ENCODE results near the gene GAD1.
A peak's percentile ranks its signal among the peaks of the same experiment; 100 is the strongest.

The GAD1 gene

DNA sequence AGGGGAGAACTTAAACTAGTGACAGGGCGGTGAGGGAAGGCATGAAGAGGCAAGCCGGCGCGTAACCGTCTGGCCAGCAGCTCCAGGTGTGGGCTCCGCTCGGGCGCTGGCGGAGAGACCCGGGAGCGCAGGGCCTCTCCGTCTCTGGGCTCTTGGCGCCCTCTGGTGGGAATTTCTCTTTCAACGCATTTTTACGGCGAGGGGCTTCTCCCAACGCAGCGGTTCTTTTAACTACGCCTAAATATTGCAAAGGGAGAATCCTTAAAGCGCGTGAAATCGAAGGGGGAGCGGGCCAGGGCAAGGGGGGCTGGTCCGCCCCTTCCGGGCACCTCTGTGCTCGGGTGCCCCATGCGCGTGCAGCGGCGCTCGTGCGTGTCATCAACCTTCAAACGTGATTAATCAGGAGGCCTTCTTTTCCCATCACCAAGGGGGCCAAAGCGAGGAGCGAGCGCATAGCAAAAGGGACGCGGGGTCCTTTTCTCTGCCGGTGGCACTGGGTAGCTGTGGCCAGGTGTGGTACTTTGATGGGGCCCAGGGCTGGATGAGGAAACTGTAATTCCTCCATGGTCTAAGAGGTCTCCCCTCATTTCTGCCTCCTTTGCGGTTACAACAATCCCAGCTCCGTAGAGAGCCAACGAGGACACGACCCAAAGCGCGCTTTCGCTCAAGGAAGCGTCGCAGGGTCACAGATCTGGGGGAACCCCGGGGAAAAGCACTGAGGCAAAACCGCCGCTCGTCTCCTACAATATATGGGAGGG lies 762 bp upstream of the GAD1 start:
- DNase-seq, result peak; percentile 76
- in situ Hi-C loops (cut with HindIII; ENCODE audit: low pct_ligation_motif_present, low pct_unique_long_range_greater_than_20kb, low sequenced_read_pairs), result loop anchor here (25.0 kb wide), 1 partner anchor 404 kb away; no protein-coding TSS in a partner anchor

GRCh38 chr2:170817093-170818035 lies 677 bp downstream of the GAD1 start:
- in situ Hi-C loops (cut with HindIII; ENCODE audit: low pct_ligation_motif_present, low pct_unique_long_range_greater_than_20kb, low sequenced_read_pairs), result loop anchor here (25.0 kb wide), 1 partner anchor 405 kb away; no protein-coding TSS in a partner anchor
- peak; percentile 55 for DNase-seq

- in situ Hi-C loops (cut with HindIII; ENCODE audit: low pct_ligation_motif_present, low pct_unique_long_range_greater_than_20kb, low sequenced_read_pairs), result loop anchor here (25.0 kb wide), 1 partner anchor 406 kb away; no protein-coding TSS in a partner anchor
- no peak for DNase-seq
These were observed 1.5 kb downstream of the GAD1 start for GRCh38 chr2:170818036-170818751.

- in situ Hi-C loops (cut with HindIII; ENCODE audit: low pct_ligation_motif_present, low pct_unique_long_range_greater_than_20kb, low sequenced_read_pairs), result loop anchor here (25.0 kb wide), 1 partner anchor 407 kb away; no protein-coding TSS in a partner anchor
- DNase-seq, result no peak
These were observed 2.2 kb downstream of the GAD1 start for GRCh38 chr2:170818752-170819470.

- in situ Hi-C loops (cut with HindIII; ENCODE audit: low pct_ligation_motif_present, low pct_unique_long_range_greater_than_20kb, low sequenced_read_pairs), result loop anchor here (25.0 kb wide), 1 partner anchor 408 kb away; no protein-coding TSS in a partner anchor
- no peak for DNase-seq
These were observed 3.3 kb downstream of the GAD1 start for GRCh38 chr2:170819680-170820664.

GRCh38 chr2:170820757-170821530 lies 4.3 kb downstream of the GAD1 start:
- in situ Hi-C loops (cut with HindIII; ENCODE audit: low pct_ligation_motif_present, low pct_unique_long_range_greater_than_20kb, low sequenced_read_pairs), result loop anchor here (25.0 kb wide), 1 partner anchor 409 kb away; no protein-coding TSS in a partner anchor
- no peak for DNase-seq

DNA sequence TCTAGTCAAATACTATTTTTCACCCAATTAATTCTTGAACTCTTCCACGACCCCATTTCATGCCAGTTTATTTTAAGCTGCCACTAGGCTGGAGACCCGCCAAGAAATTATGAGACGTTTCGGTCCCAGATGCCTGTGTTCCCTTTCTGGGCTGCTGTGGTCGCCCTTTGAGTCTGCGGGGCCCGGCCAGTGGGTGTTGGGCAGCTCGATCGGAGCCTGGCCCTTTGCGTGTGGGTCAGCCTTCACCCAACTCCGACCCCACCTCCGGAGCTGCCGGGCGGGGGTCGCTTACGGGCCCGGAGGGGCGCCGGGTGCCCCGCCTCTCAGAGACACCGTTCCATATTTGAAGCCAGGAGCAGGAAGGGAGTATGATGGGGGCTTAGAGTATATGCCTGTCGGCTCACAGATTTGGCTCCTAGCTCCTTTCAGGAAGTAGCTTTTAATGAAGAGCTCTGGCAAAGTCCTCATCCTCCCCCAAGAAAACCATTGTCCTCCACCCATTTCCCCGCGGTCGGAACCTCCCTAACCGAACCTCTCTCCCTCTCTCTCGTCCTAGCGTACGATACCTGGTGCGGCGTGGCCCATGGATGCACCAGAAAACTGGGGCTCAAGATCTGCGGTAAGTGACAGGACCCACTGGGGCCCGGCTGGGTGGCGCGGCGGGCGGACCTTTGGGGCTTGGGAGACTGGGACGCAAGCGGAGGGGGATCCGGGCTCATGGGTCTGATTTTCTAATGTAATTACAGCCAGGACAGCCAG lies 5.0 kb downstream of the GAD1 start:
- in situ Hi-C loops (cut with HindIII; ENCODE audit: low pct_ligation_motif_present, low pct_unique_long_range_greater_than_20kb, low sequenced_read_pairs), result loop anchor here (25.0 kb wide), 1 partner anchor 409 kb away; no protein-coding TSS in a partner anchor

DNA sequence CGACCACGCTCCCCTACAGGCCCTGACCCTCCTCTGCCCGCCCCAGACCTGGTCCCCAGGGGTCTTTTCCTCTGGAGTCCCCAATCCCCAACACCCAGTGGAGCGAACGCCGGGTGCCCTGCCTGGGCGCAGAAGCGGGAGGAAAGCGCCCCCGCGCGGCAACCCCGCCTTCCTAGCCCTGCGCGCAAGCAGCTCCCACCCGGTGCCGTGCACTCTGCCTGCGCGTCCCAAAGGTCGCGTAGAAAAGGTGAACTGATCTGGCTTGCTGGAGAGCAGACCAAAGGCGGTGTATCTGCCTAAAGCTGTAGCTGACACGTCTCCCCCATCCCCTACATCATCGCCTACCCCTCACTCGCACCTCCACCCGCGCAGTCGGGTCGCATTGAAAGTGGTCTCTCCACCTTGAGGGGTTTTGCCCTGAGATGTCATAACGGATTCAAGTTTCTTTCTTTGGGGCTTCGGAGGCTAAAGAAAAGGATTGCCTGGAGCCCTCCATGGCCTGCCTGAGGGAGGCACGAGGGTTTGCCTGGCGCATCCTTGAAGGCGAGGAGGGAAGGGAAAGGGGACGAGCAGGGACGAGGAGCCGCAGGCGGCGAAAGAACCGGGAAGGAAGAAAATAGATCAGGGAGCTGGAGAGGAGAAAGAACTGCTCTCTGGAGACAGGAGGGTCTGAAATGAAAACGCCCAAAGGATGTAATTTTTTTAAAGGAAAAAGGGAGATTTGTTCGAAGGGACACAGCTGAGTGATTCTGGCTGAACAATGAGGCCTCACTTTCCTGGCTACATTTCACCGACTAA lies 5.8 kb downstream of the GAD1 start:
- no peak for DNase-seq
- in situ Hi-C loops (cut with HindIII; ENCODE audit: low pct_ligation_motif_present, low pct_unique_long_range_greater_than_20kb, low sequenced_read_pairs), result loop anchor here (25.0 kb wide), 1 partner anchor 410 kb away; no protein-coding TSS in a partner anchor

More for the DNA sequence above, 5.0 kb downstream of the GAD1 start:
- DNase-seq, result no peak

- DNase-seq, result peak; percentile 38
- in situ Hi-C loops (cut with HindIII; ENCODE audit: low pct_ligation_motif_present, low pct_unique_long_range_greater_than_20kb, low sequenced_read_pairs), result loop anchor here (25.0 kb wide), 1 partner anchor 411 kb away; no protein-coding TSS in a partner anchor
These were observed 6.6 kb downstream of the GAD1 start for GRCh38 chr2:170823088-170823897.

DNA sequence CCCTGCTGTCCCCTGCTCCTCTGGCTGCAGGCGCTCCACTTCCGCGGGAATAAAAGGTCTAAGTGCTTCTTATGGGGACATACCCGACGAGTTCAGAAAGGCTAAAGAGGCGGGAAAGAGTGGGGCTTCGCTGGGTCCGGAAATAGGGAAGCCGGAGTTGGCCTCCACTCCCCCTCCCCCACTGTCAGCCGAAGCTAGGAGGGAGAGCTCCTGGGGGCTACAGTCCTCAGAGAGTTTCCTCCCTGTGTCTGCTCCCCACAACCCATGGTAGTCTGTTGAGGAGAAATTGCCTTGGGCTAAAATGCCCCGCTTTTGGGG lies 7.2 kb downstream of the GAD1 start:
- in situ Hi-C loops (cut with HindIII; ENCODE audit: low pct_ligation_motif_present, low pct_unique_long_range_greater_than_20kb, low sequenced_read_pairs), result loop anchor here (25.0 kb wide), 1 partner anchor 412 kb away; no protein-coding TSS in a partner anchor
- DNase-seq, result no peak

GRCh38 chr2:170824526-170825015 lies 7.9 kb downstream of the GAD1 start:
- in situ Hi-C loops (cut with HindIII; ENCODE audit: low pct_ligation_motif_present, low pct_unique_long_range_greater_than_20kb, low sequenced_read_pairs), result loop anchor here (25.0 kb wide), 1 partner anchor 412 kb away; no protein-coding TSS in a partner anchor
- DNase-seq, result no peak

GRCh38 chr2:170827841-170828532 lies 11.3 kb downstream of the GAD1 start:
- in situ Hi-C loops (cut with HindIII; ENCODE audit: low pct_ligation_motif_present, low pct_unique_long_range_greater_than_20kb, low sequenced_read_pairs), result no loop called here
- DNase-seq, result no peak

DNA sequence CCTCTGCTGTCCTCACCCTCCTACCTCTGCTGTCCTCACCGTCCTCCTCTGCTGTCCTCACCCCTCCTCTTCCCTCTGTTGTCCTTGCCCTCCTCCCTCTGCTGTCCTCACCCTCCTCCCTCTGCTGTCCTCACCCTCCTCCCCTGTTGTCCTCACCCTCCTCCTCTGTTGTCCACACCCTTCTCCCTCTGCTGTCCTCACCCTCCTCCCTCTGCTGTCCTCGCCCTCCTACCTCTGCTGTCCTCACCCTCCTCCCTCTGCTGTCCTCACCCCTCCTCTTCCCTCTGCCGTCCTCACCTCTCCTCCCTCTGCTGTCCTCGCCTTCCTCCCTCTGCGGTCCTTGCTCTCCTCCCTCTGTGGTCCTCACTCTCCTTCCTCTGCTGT lies 11.8 kb downstream of the GAD1 start:
- no peak for DNase-seq
- in situ Hi-C loops (cut with HindIII; ENCODE audit: low pct_ligation_motif_present, low pct_unique_long_range_greater_than_20kb, low sequenced_read_pairs), result no loop called here
